ENCODE results near the gene SGK2.

Gene SGK2

GRCh38 chr20:43558412-43559146 lies at the start of gene SGK2:
Gene SGK2, plus strand, starts transcription at chr20:43559027. Its CDS starts 7,469 bp downstream, at chr20:43566496.
- no peak for DNase-seq

DNA sequence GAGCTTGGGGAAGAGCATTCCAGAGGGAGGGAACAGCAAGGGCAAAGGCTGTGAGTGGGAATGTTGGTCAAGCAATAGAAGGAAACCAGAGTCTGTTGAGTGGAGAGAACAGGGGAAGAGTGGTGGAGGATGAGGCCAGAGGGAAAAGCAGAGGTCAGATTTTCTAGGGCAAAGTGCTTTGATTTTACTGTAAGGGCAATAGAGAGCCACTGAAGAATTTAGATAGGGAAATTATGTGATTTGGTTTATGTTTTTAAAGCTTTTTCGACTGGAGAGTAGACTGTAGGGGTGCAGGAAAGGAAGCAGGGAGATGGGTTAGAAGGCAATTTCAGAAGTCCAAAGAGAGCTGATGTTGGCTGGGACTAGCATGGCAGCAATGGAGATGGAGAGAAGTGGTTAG lies 46.9 kb upstream of the SGK2 start:
- no peak for DNase-seq

DNA sequence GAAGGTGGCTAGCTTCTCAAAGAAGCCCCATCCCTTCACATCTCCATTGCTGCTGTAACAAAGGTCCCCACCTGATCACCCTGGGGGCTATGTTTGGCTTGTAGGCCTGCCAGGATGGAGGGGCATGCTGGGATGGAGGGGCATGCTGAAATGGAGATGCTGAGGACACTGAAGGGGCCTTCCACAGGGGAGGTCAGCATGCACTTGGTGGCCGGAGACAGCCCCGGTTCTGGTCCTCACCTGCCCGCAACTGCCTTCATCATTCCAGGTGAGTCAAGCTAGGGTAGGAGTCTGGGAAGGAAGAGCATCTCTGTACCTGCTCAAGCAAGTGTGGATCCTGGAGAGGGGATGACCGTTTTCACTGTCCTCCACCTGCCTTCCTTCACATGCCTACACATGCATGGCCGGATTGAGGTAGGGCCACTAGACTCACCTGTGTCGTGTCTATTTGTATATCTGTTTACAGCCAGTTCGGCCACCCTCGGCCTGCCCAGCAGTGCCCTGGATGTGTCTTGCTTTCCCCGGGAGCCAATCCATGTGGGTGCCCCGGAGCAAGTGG lies 45.4 kb upstream of the SGK2 start:
- no peak for DNase-seq

- peak; percentile 97 for DNase-seq
Observed at GRCh38 chr20:43513931-43514647, 44.7 kb upstream of the SGK2 start.

- no peak for DNase-seq
Observed at GRCh38 chr20:43514648-43514999, 44.2 kb upstream of the SGK2 start.

GRCh38 chr20:43515628-43516027 lies 43.2 kb upstream of the SGK2 start:
- DNase-seq = no peak

DNA sequence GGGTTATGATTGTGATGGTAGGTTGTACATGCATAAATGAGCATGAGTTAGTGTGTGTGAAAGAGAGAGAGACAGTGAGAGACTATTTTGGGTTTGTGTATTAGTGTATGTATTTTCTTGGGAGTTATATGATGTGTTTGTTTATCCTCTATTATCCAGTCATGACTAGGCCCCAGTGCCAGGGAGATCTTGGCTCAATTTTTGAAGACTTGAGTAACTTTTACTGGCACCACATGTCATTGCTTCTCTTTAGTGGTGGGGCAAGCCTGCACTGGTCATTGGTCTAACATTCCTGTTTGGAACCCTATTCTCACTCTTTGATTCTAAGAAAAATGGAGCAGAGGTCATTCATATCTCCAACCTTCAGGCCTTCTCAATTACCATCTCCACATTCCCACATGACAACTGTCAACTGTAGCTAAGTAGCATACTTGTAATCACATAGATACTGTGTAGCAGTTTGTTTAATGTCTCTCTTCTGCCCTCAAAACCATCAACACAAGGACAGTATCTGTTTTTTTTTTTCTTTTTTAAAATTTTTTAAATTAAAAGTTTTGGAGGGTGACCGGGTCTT lies 42.5 kb upstream of the SGK2 start:
- DNase-seq = no peak

DNA sequence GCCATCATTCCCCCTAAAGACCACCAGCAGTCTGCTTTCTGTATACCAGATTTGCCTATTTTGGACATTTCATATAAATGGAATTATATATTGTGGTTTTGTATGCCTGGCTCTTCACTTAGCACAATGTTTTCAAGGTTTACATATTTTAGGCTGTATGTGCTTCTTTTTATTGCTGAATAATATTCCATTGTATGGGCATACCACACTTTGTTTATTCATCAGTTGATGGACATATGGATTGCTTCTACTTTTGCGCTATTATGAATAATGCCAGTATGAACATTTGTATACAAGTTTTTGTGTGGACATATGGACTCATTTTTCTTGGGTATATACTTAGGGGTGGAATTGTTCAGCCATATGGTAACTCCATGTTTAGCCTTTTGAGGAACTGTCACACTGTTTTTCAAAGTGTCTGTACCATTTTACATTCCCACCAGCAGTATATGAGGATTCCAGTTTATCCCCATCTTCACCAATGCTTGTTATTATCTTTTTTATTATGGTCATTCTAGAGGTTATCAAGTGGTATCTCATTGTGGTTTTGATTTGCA lies 38.7 kb upstream of the SGK2 start:
- DNase-seq = no peak

DNA sequence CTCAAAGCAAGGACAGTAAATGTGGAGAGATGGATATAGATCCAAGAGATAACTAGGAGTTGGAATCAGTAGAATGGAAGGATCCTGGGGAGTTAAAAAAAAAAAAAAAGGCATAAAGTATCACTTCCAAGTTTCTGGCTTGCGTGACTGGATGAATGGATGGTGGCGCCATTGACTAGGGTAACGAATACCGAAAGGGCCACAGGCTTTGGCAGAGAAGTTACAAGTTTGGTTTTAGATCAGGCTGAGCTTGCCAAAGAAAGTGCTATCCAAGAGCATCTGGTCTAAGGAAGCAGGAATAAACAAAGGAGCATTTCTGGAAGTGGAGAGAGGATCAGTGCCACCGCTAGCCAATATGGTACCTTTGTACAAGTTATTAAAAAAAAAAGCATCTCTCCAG lies 33.8 kb upstream of the SGK2 start:
- DNase-seq = no peak

DNA sequence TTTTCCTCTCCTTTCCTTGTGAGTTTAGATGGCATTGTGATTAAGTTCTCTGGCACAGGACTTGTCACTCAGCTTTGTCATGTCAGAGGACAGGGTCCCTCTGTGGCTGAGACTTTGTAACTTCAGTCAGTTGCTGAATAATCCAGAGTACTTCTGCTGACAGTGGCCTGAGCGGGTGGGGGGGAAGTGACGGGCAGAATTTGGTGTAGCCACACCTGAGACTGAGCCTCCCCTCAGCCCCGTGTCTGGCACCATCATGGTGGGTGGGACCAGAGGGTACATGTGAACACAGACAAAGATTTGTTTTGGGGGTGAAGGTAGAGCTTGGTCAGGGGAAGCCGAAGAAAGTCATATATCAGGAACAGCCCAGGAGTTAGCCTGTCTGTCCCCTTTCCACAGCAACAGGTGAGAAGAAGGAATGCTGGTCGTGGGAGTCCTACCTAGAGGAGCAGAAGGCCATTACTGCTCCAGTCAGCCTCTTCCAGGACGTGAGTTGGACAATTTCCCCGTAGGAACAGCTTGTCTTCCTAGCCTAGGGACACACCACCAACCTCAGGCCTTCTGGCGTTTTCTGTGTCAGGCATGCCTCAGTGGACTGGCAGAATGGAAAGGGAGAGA lies 30.5 kb upstream of the SGK2 start:
- no peak for DNase-seq

- no peak for DNase-seq
Observed at GRCh38 chr20:43529051-43529450, 29.8 kb upstream of the SGK2 start.

GRCh38 chr20:43529457-43530153 lies 29.2 kb upstream of the SGK2 start:
- DNase-seq = no peak

DNA sequence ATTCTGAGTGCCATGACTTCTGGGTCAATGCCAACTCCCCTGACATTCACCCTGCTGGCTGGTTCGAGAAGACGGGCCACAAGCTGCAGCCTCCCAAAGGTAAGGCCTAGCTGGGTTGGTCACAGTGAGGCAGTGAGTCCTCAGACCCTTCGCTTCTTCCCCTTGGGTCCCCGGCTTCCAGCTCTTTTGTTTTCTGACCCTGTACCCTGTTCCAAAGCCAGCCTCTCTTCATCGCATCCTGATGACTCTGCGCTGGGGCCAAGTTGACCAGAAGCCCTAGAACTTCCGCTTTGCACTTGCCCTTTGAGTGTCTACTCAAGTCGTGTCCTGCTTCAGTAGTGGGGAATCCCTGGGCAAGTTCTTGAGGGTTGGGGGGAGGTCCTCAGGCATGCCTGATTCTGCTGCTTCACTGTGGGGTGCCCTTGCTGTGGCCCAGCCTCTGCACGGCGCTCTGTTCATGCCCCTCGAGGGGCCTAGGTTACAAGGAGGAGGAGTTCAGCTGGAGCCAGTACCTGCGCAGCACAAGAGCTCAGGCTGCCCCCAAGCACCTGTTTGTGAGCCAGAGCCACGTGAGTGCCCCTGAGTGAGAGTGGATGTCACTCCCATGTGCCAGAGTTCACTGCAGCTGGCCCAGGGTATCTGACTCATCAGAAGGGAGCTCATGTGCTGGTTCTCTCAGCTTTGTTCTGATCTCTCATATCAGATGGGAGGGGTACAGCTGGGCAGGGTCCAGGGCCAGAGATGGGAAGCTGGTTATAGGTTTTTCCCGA lies 28.3 kb upstream of the SGK2 start:
- DNase-seq = no peak

- DNase-seq = no peak
Observed at GRCh38 chr20:43531091-43531443, 27.8 kb upstream of the SGK2 start.

- no peak for DNase-seq
Observed at GRCh38 chr20:43532416-43533055, 26.3 kb upstream of the SGK2 start.

DNA sequence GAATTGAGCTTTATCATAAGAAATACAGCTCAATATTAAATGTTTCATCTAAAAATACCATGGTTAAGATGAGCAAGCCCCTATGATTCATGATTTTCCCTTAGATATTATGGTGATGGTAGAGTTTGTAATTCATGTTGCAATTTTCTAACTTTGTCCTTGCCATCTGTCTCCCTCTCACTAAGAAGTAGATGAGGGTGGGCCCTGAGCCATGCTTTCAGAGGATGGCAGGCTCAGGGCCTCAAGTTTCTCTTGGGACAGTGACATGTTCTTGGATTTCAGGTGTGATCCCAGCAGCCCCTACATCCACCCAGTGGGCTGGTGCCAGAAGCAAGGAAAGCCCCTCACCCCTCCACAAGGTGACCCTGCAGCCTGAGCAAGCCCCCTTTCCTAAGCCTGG lies 25.8 kb upstream of the SGK2 start:
- no peak for DNase-seq

GRCh38 chr20:43534016-43534415 lies 24.8 kb upstream of the SGK2 start:
- DNase-seq = no peak

DNA sequence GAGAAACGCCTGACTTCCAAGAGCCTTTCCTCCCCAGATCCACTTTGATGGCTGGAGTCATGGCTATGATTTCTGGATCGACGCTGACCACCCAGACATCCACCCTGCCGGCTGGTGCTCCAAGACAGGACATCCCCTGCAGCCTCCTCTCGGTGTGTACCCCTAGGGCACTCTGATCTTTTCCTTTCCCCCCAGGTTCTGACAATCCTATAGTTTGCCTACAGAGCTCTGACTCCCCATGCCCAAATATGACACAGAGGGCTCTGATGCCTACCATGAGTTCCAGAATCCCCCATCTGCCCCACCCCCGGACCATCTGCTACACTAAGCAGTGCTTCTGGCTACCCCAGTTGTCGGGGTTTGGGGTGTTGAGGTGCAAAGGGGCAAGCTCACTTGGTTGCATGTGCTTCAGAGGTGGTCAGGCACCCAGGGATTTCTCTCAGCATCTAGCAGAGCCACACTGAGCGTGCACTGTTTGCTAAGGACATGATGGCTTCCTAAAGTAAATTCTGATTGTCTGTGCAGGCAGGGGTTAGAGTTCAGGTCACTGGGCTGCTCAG lies 24.0 kb upstream of the SGK2 start:
- no peak for DNase-seq

- no peak for DNase-seq
Observed at GRCh38 chr20:43535370-43536004, 23.3 kb upstream of the SGK2 start.

DNA sequence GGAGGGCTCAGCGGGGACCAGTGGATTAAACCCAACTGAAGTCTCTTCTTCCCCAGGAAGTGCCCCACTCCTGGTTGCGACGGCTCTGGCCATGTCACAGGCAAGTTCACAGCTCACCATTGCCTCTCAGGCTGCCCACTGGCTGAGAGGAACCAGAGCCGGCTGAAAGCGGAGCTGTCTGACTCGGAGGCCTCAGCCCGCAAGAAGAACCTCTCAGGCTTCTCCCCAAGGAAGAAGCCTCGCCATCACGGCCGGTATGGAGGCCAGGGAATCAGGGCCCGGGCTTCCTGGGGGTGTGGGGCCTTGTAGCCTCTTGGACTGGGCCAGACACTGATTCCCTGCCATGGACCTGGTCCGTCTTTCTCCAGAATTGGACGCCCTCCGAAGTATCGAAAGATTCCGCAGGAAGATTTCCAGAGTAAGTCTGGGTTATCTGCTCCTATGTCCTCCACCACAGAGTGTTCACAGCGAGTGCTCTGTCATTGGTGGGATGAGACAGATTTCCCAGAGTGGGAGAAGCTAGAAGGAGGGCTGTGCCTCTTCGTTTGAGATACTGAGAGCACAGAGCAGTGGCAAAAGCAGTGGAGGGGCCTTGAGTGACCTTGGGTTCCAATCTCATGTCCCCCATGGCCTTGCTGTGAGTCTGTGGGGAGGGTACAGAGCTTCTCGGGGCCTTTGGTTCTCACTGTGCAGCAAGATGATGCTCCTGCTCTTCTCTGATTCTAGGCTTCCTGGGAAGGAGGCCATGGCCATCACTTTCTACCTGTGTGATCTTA lies 22.6 kb upstream of the SGK2 start:
- no peak for DNase-seq

Measured in CD4-positive, alpha-beta T cell treated with Interleukin-21 for 1 hour (primary cell).